ENCODE measurements around the gene RLIM. TPM values are rescaled to one million over a fixed set of nuclear protein-coding genes. Genes with fewer than 3 reads are reported as not detected.

Gene RLIM
- polyA plus RNA-seq, 1 donor from 2014 or later: 40.4 TPM

DNA sequence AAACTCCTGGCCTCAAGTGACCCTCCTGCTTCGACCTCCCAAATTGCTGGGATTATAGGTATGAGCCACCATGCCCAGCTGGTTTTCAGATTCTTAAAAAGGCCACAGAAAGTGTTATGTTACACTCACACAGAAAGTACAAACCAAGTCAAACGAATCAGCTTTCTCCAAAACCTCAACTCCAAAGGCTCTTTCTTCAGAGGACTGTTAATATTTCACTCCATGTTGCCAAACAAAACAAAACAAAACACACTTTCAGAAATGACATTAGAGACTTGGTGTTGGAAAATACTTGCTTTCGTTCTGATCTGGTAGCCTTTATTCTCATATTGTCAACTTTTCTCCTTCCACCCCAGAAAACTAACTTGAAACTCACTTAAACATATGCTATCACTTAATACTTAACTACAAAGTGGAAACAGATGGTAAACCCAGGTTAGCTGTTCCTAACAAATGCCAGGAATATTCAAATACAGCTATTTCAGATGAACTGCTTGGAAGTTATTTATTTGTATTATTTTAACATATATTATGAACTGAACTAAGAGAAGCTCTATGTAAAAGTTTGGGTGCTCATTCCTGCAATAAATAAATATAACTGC lies 34.7 kb downstream of the RLIM start:
- Histone ChIP-seq H3K27ac (ENCODE audit: low read length) (no peak overlapping the region), H2AFZ (ENCODE audit: low read depth, low read length) (no peak overlapping the region)

DNA sequence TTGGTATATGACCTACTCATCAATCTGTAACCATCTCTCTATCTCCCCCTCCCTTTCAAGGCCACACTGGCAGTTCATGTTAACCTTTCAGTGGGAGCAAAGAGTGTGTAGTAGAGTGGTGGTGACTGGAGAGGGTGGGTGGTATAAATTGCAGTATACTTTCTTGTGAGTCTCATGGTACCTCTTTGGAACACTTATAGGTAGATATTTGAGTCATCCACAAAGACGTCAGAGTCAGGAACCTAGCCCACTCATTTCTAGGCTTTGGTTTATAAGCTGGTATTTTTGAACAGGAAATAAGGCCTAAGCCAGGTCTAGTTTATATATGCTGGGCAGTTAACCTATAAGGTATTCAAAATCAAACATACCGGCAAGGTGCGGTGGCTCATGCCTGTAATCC lies 36.3 kb downstream of the RLIM start:
- no peak for TF ChIP-seq POLR2AphosphoS5 (IDR thresholded peaks at IDR 0.05)
- Histone ChIP-seq H4K20me1 (ENCODE audit: insufficient read depth) (no peaks in the 10 kb centered on the region), H3K9me3 (ENCODE audit: low read length) (no peaks in the 10 kb centered on the region)

More for the DNA sequence above, 34.7 kb downstream of the RLIM start:
- Histone ChIP-seq H3K9me2 (ENCODE audit: insufficient read depth, low read length) (no peaks in the 10 kb centered on the region), H3K9ac (ENCODE audit: low read length) (no peak overlapping the region), H3K27me3 (ENCODE audit: insufficient read depth, low read depth, low read length) (no peaks in the 10 kb centered on the region), H4K20me1 (ENCODE audit: insufficient read depth) (no peaks in the 10 kb centered on the region), H3K4me2 (ENCODE audit: low read length) (no peak overlapping the region), H3K9me3 (ENCODE audit: low read length) (no peaks in the 10 kb centered on the region), H3K79me2 (replicated peaks; ENCODE audit: insufficient read depth, low read length) (no peaks in the 10 kb centered on the region), H3K36me3 (ENCODE audit: insufficient read depth, low read length) (no peaks in the 10 kb centered on the region), H3K4me3 (ENCODE audit: low read length) (no peak overlapping the region), H3F3A (ENCODE audit: insufficient read depth, low read length, poor library complexity, severe bottlenecking) (no peaks in the 10 kb centered on the region)
- TF ChIP-seq SMC3 (conservative IDR thresholded peaks at IDR 0.05; ENCODE audit: poor library complexity) (no peak), EP300 (conservative IDR thresholded peaks at IDR 0.05; ENCODE audit: poor library complexity, severe bottlenecking) (no peak), TAF1 (IDR thresholded peaks at IDR 0.05; ENCODE audit: low read depth) (no peak), RAD21 (conservative IDR thresholded peaks at IDR 0.05) (no peak), CTCF (IDR thresholded peaks at IDR 0.05; ENCODE audit: poor library complexity, severe bottlenecking) (no peak), REST (IDR thresholded peaks at IDR 0.05; ENCODE audit: borderline replicate concordance) (no peak), EZH2 (IDR thresholded peaks at IDR 0.05; ENCODE audit: borderline replicate concordance, insufficient read depth, low read length, poor library complexity, severe bottlenecking) (no peak), MXI1 (conservative IDR thresholded peaks at IDR 0.05; ENCODE audit: poor library complexity, severe bottlenecking) (no peak), POLR2AphosphoS5 (IDR thresholded peaks at IDR 0.05) (no peak)

More for the DNA sequence above, 36.3 kb downstream of the RLIM start:
- Histone ChIP-seq H3K4me3 (ENCODE audit: low read length) (no peak overlapping the region), H3K36me3 (ENCODE audit: insufficient read depth, low read length) (no peaks in the 10 kb centered on the region), H2AFZ (ENCODE audit: low read depth, low read length) (no peak overlapping the region), H3K4me2 (ENCODE audit: low read length) (no peak overlapping the region), H3K79me2 (replicated peaks; ENCODE audit: insufficient read depth, low read length) (no peaks in the 10 kb centered on the region), H3K27ac (ENCODE audit: low read length) (no peak overlapping the region), H3K9ac (ENCODE audit: low read length) (no peak overlapping the region), H3K27me3 (ENCODE audit: insufficient read depth, low read depth, low read length) (no peaks in the 10 kb centered on the region), H3F3A (ENCODE audit: insufficient read depth, low read length, poor library complexity, severe bottlenecking) (no peaks in the 10 kb centered on the region), H3K9me2 (ENCODE audit: insufficient read depth, low read length) (no peaks in the 10 kb centered on the region)
